ENCODE results near the gene TMEM202. TPM values are rescaled to one million over a fixed set of nuclear protein-coding genes. Genes with fewer than 3 reads are reported as not detected.

TMEM202 gene
- total and polyA plus RNA-seq, 10 of the 15 experiments (the other 5 are each of a cell fraction or from before 2014, with no cell fraction given): not detected

GRCh38 chr15:72375846-72376581 lies 22.1 kb upstream of the TMEM202 start, which contains the start of gene HEXA (continued):
- TF ChIP-seq BCL3 (IDR thresholded peaks at IDR 0.05; ENCODE audit: borderline replicate concordance, insufficient read depth, low read depth, low read length, poor library complexity, severe bottlenecking): peak; percentile 81
- TF ChIP-seq IRF4 (IDR thresholded peaks at IDR 0.05; ENCODE audit: low read depth, low read length): 0 out of 2 replicates have a peak, but pooled peaks have one; percentile 49
- peak; percentile 98 for TF ChIP-seq MAX (IDR thresholded peaks at IDR 0.05; ENCODE audit: low read depth, low read length)
- no peak for TF ChIP-seq ASH2L (IDR thresholded peaks at IDR 0.05; ENCODE audit: borderline replicate concordance, low read depth)
- TF ChIP-seq NFYB (IDR thresholded peaks at IDR 0.05; ENCODE audit: insufficient read depth, low read depth, low read length): no peak
- no peak for TF ChIP-seq ZBTB33 (IDR thresholded peaks at IDR 0.05)
- no peak for TF ChIP-seq CHD2 (IDR thresholded peaks at IDR 0.05; ENCODE audit: borderline replicate concordance, low read depth, low read length)
- TF ChIP-seq CHD1 (IDR thresholded peaks at IDR 0.05; ENCODE audit: low read depth, low read length): 0 out of 2 replicates have a peak, but pooled peaks have one; percentile 2
- TF ChIP-seq JUND (IDR thresholded peaks at IDR 0.05; ENCODE audit: low read depth, low read length): no peak
- peak; percentile 90; the same call in 1 of the 2 replicates for TF ChIP-seq PAX8 (IDR thresholded peaks at IDR 0.05)
- TF ChIP-seq HDAC2 (IDR thresholded peaks at IDR 0.05): no peak
- peak; percentile 100 for TF ChIP-seq ATF3 (IDR thresholded peaks at IDR 0.05; ENCODE audit: borderline replicate concordance, extremely low read depth, low read depth, low read length)
- TF ChIP-seq CEBPB (IDR thresholded peaks at IDR 0.05; ENCODE audit: borderline replicate concordance in 1 of 2, low read depth in 2 of 2, low read length in 2 of 2): 0 out of 4 replicates have a peak, but pooled peaks of 1 of the 2 experiments have one; percentile 22
- no peak for TF ChIP-seq NR2C2 (IDR thresholded peaks at IDR 0.05; ENCODE audit: borderline replicate concordance, control insufficient read depth, insufficient read length, low read depth)
- peak; percentile 100 for TF ChIP-seq USF2 (IDR thresholded peaks at IDR 0.05; ENCODE audit: borderline replicate concordance, low read depth, low read length)
- TF ChIP-seq RCOR1 (conservative IDR thresholded peaks at IDR 0.05; ENCODE audit: low read depth, low read length): 0 out of 2 replicates have a peak, but pooled peaks have one; percentile 26
- TF ChIP-seq CREM (IDR thresholded peaks at IDR 0.05; ENCODE audit: low read depth): peak; percentile 82; the same call in 1 of the 2 replicates
- peak; percentile 87; the same call in 1 of the 2 replicates for TF ChIP-seq LARP7 (IDR thresholded peaks at IDR 0.05)
- TF ChIP-seq ATF7 (IDR thresholded peaks at IDR 0.05; ENCODE audit: low read depth): peak; percentile 43; the same call in 1 of the 2 replicates
- peak; percentile 93 for TF ChIP-seq ELK1 (IDR thresholded peaks at IDR 0.05; ENCODE audit: low read depth, low read length)

All from GM12878 (cell line).